Dedifferentiated amniotic fluid mesenchymal stem cell (primary cell): Measurements from ENCODE around the gene HDAC10.

ENCODE experiments used
- DNase-seq: peaks from one replicate; pipeline ENCODE4 v3.0.0-alpha.2; 2016; ENCODE audit errors: extremely low spot score

The HDAC10 gene

DNA sequence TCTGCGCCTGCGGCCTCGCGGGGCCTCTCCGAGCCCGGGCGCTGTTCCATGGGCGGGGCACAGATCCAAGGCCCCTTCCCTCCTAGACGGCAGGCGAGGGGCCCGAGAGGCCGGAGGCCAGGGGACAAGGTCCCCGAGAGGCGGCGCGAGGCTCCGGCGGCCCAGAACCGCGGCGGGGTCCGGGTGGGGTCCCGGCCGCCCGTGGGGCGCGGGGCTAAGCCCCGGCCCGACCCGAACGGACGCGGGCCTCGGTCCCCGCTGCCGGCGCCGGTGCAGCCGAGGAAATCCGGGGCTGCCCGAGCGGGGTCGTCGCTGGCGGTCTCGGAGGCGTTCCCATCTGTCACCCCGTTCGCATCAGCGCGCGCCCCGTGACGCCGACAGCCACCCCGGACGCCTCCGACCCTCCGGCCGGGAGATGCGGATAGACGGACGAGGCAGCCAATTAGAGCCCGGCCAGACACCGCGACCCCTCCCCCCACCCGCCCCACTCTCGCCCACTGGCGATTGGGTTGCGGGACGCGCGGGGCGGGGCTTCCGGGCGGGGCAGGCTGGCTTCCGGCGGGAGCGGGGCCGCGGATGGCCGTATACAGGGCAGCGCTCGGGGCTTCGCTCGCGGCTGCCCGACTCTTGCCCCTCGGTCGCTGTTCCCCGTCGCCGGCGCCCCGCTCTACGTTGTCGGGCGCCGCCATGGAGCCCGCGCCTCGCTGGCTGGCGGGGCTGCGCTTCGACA, 50.4 kb downstream of the HDAC10 start, which contains the start of gene SELENOO:
Gene SELENOO (plus strand): TSS at position 551 of the 730 bp plus-strand sequence. CDS start 26 bp downstream, at position 577.
- DNase-seq = peak; percentile 78

DNA sequence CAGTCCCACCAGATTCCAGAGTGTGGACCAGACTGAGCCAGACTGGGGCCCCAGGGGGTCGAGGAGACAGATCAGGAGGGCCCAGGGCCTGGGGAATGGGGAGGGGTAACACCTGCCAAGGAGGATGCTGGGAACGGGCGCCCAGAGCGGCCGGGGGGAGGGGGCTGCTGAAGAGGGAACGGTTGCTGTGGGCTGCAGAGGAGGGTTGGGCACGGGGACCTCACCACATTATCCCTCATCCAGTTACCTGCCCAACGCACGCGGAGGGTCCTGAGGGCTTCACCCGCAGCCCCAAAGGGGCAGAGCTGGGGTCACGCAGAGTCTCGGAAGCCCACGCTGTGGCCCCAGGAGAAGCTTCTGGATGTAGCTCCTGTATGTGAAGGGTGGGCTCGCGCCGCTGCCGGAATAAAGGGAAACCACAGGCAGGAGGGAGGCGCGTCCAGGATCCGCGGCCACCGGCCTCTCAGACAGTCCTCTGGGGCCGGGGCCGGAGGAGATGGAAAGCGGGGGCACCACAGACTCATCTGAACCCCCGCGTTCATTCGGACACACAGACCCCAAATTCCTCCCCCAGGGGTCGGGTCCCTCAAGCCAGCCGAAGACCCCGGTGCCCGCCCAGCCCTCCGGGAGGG, 51.1 kb downstream of the HDAC10 start:
- DNase-seq = no peak

DNA sequence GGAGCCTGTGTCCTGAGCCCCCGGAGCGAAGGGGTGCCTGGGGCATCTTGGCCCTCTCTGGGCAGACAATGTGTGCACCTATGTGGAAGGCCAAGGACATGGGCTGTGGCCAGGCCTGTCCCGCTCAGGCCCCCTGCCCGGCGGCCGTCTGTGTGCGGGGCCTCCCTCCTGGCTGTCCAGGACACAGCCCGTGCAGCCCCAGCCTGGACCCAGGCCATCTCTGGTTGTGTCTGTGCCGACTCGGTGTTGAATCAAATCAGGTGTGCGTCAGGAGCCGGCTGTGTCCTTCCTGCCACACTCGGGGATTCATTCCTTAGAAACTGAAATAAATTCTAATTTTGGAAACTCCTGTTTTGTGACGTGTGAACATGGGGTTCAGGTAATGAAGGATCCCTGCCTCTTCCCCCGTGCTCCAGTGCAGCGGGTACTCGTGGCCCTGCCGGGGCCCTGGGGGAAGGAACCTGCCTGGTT, 51.8 kb downstream of the HDAC10 start:
- DNase-seq = no peak

GRCh38 chr22:50198624-50199017, 52.4 kb downstream of the HDAC10 start:
- no peak for DNase-seq

- no peak for DNase-seq
Measured at GRCh38 chr22:50197856-50198623, 53.0 kb downstream of the HDAC10 start.

DNA sequence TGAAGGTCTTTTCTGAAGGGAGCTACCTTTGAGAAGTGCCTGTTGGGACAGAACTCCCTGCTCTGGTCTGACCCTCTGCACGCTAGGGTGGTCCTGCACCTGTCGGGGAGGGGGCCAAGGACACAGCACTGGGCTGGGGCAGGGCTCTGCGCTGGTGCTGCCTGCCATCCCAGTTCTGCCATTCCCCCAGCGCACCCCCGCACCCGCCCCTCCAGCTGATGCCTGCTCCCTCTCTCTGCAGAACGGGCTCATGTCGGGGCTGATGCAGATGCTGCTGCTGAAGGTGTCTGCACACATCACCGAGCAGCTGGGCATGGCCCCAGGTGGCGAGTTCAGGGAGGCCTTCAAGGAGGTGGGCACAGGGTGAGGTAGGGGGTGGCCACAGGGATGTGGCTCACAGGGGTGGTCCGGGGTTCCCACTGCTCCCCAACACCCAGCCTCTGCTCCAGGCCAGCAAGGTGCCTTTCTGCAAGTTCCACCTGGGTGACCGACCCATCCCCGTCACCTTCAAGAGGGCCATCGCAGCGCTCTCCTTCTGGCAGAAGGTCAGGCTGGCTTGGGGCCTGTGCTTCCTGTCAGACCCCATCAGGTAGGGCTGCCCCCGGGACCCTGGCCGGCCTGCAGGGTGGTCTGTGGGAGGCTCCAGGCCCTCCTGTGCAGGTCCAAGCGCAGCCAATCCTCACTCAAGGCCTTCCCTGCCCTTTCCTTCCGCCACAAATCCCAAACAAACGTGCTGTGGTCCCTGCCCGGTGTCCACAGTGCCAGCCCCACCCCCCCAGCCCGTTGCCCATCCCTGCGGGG, 53.9 kb downstream of the HDAC10 start:
- no peak for DNase-seq

DNA sequence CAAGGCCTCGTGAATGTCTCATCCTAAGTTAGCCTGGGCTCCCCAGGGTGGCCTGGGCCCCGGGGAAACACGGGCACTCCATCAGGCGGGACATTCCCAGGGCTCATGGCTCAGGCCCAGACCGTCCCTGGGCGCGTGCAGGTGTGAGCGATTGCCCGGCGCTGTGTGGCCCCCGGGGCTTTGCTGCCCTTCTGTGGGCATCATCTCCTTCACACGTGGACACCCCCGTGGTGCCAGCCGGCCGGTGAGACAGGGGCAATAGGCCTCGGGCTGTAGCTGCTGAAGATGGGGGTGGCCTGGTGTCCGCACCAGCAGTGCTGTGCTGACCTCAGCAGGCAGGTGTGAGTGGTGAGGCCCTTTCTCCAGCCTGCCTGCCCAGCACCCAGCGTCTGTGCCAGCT, 54.8 kb downstream of the HDAC10 start:
- DNase-seq = no peak
